K562 (cell line): ENCODE data around the gene ZNF232. TPM values are rescaled to one million over a fixed set of nuclear protein-coding genes. Genes with fewer than 3 reads are reported as not detected.
A peak's percentile ranks its signal among the peaks of the same experiment; 100 is the strongest.

Experiments used
- HDAC2 ChIP-seq: fragments of 450-650 bp; IDR thresholded peaks from 2 replicates; pipeline ENCODE4 v1.6.1; 2016; ENCODE audit warnings: mild to moderate bottlenecking
- KDM1A ChIP-seq, 2 experiments: fragments of 450-650 bp; IDR thresholded peaks; 2 replicates each; pipeline ENCODE4 v1.6.1; 2016; ENCODE audit warnings: mild to moderate bottlenecking in 2 of 2
- NFE2 ChIP-seq: IDR thresholded peaks from 2 replicates; pipeline ENCODE4 v1.6.1; 2014; ENCODE audit warnings: antibody characterized with exemption, low read depth
- NR3C1 ChIP-seq: sonication (generic); formaldehyde crosslinking; IDR thresholded peaks from 2 replicates; pipeline ENCODE4 v1.8.1; 2022; ENCODE audit warnings: missing genetic modification reagents
- SMARCE1 ChIP-seq: fragments of 450-650 bp; IDR thresholded peaks from 2 replicates; pipeline ENCODE4 v1.7.1; 2016; ENCODE audit warnings: mild to moderate bottlenecking
- TSC22D4 ChIP-seq: fragments of 450-650 bp; IDR thresholded peaks from 2 replicates; pipeline ENCODE4 v1.6.1; 2016; ENCODE audit warnings: missing genetic modification characterization, missing biosample characterization, control low read depth
- ZBTB2 ChIP-seq: fragments of 450-650 bp; IDR thresholded peaks from 2 replicates; pipeline ENCODE4 v1.6.1; 2016; ENCODE audit warnings: antibody characterized with exemption
- ZNF3 ChIP-seq: fragments of 250-450 bp; sonication (Bioruptor Pico); IDR thresholded peaks from 2 replicates; pipeline ENCODE4 v1.5.0; 2021; ENCODE audit warnings: mild to moderate bottlenecking, moderate library complexity
- polyA plus RNA-seq, 8 experiments: library from polyadenylated mRNA; depleted of rRNA in 4 of 8; stranded (reverse) in 5 of 8; unstranded in 3 of 8; fragments of >200 nt; fragmentation: Nextera tagmentation in 2 of 8; fragmentation: Illumina TruSeq in 1 of 8; extraction: Ambion mirVana in 2 of 8; extraction: Trizol in 1 of 8; gene quantifications; 2 replicates each; pipeline versions ENCODE4 v1.2.1 to v1.2.3, GENCODE V29; 2011 to 2014; ENCODE audit warnings: inconsistent platforms in 1 of 8, missing spikeins in 1 of 8
- total RNA-seq, 7 experiments: library from RNA; depleted of rRNA in 6 of 7; stranded (reverse); fragments of >200 nt in 6 of 7; fragmentation: Illumina TruSeq in 2 of 7; extraction: Trizol in 2 of 7; gene quantifications; 2 replicates each; pipeline versions ENCODE4 v1.2.1 to v1.2.3, GENCODE V29; 2011 to 2021; ENCODE audit warnings: low replicate concordance in 1 of 7
- TF ChIP-seq, protein P1 (sequence below): sonication (generic); formaldehyde crosslinking; IDR thresholded peaks from 2 replicates; pipeline ENCODE4 v1.8.0; 2022; ENCODE audit warnings: mild to moderate bottlenecking, missing genetic modification reagents
- TF ChIP-seq, protein P2 (sequence below): fragments of 450-650 bp; IDR thresholded peaks from 2 replicates; pipeline ENCODE4 v1.6.1; 2018; ENCODE audit warnings: mild to moderate bottlenecking, low read depth; ENCODE audit not compliant: partially characterized antibody
- TF ChIP-seq, protein P3 (sequence below): fragments of 450-650 bp; IDR thresholded peaks from 2 replicates; pipeline ENCODE4 v1.6.1; 2016
- TF ChIP-seq, protein P4 (sequence below): fragments of 450-650 bp; IDR thresholded peaks from 2 replicates; pipeline ENCODE4 v1.7.0; 2016; ENCODE audit warnings: borderline replicate concordance

The ZNF232 gene
- total and polyA plus RNA-seq, 9 of the 15 experiments (the other 6 are each of a cell fraction or from before 2014, with no cell fraction given), result 10.6 to 26.0 (median 13.0) TPM

DNA sequence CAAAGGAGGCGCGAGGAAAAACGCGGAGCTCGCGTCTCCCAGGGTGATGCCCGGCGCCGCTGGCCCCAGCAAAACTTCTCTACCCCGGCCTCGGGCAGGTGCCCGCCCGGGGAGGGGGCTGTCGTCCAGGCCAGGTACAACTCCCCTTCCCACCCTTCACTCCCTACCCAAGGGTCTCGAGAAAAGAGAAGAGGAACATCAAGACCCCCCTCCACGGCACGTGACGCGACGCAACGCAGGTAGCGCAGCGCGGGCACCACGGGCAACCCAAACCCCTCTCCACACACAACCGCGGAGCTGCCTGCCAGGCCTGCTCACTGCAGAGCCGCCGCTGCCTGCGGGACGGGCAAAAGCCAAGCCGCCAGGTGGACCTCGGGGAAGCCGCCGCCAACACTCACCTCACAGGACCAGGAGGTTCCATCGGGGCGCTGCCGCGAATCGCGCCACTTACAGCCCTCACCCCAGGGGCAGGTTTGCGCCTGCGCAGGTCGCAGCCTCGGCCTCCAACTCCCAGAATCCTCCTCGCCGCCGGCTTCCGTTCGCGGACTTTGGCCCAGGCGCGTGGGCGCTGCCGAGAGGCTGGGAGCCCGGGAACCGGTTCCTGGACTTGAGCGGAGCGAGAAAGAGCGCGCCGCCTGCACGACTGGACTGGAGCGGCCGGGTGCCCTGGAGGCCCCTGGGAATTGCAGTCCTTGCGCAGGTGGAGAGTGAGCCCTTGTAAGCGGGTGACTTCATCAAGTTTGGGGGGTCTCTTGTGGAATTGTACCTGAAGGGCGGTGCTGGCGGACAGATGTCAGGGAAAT is at the start of gene ZNF232 (continued):
- TF ChIP-seq, protein P1, sequence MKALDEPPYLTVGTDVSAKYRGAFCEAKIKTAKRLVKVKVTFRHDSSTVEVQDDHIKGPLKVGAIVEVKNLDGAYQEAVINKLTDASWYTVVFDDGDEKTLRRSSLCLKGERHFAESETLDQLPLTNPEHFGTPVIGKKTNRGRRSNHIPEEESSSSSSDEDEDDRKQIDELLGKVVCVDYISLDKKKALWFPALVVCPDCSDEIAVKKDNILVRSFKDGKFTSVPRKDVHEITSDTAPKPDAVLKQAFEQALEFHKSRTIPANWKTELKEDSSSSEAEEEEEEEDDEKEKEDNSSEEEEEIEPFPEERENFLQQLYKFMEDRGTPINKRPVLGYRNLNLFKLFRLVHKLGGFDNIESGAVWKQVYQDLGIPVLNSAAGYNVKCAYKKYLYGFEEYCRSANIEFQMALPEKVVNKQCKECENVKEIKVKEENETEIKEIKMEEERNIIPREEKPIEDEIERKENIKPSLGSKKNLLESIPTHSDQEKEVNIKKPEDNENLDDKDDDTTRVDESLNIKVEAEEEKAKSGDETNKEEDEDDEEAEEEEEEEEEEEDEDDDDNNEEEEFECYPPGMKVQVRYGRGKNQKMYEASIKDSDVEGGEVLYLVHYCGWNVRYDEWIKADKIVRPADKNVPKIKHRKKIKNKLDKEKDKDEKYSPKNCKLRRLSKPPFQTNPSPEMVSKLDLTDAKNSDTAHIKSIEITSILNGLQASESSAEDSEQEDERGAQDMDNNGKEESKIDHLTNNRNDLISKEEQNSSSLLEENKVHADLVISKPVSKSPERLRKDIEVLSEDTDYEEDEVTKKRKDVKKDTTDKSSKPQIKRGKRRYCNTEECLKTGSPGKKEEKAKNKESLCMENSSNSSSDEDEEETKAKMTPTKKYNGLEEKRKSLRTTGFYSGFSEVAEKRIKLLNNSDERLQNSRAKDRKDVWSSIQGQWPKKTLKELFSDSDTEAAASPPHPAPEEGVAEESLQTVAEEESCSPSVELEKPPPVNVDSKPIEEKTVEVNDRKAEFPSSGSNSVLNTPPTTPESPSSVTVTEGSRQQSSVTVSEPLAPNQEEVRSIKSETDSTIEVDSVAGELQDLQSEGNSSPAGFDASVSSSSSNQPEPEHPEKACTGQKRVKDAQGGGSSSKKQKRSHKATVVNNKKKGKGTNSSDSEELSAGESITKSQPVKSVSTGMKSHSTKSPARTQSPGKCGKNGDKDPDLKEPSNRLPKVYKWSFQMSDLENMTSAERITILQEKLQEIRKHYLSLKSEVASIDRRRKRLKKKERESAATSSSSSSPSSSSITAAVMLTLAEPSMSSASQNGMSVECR (CRISPR knock-in tag), result no peak; the same call in 1 of the 2 replicates
- TF ChIP-seq NFE2 (no peak), KDM1A (IDR thresholded peaks at IDR 0.05) (no peak), SMARCE1 (no peak), ZNF3 (CRISPR knock-in tag) (no peak), TSC22D4 (no peak), HDAC2 (no peak), ZBTB2 (peak; percentile 91), NR3C1 (CRISPR knock-in tag) (no peak)
- TF ChIP-seq, protein P2, sequence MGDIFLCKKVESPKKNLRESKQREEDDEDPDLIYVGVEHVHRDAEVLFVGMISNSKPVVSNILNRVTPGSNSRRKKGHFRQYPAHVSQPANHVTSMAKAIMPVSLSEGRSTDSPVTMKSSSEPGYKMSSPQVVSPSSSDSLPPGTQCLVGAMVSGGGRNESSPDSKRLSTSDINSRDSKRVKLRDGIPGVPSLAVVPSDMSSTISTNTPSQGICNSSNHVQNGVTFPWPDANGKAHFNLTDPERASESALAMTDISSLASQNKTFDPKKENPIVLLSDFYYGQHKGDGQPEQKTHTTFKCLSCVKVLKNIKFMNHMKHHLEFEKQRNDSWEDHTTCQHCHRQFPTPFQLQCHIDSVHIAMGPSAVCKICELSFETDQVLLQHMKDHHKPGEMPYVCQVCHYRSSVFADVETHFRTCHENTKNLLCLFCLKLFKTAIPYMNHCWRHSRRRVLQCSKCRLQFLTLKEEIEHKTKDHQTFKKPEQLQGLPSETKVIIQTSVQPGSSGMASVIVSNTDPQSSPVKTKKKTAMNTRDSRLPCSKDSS, result no peak
- TF ChIP-seq, protein P3, sequence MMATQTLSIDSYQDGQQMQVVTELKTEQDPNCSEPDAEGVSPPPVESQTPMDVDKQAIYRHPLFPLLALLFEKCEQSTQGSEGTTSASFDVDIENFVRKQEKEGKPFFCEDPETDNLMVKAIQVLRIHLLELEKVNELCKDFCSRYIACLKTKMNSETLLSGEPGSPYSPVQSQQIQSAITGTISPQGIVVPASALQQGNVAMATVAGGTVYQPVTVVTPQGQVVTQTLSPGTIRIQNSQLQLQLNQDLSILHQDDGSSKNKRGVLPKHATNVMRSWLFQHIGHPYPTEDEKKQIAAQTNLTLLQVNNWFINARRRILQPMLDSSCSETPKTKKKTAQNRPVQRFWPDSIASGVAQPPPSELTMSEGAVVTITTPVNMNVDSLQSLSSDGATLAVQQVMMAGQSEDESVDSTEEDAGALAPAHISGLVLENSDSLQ, result no peak
- TF ChIP-seq, protein P4, sequence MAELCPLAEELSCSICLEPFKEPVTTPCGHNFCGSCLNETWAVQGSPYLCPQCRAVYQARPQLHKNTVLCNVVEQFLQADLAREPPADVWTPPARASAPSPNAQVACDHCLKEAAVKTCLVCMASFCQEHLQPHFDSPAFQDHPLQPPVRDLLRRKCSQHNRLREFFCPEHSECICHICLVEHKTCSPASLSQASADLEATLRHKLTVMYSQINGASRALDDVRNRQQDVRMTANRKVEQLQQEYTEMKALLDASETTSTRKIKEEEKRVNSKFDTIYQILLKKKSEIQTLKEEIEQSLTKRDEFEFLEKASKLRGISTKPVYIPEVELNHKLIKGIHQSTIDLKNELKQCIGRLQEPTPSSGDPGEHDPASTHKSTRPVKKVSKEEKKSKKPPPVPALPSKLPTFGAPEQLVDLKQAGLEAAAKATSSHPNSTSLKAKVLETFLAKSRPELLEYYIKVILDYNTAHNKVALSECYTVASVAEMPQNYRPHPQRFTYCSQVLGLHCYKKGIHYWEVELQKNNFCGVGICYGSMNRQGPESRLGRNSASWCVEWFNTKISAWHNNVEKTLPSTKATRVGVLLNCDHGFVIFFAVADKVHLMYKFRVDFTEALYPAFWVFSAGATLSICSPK, result no peak
